ENCODE measurements around the gene ELL.

Gene ELL

DNA sequence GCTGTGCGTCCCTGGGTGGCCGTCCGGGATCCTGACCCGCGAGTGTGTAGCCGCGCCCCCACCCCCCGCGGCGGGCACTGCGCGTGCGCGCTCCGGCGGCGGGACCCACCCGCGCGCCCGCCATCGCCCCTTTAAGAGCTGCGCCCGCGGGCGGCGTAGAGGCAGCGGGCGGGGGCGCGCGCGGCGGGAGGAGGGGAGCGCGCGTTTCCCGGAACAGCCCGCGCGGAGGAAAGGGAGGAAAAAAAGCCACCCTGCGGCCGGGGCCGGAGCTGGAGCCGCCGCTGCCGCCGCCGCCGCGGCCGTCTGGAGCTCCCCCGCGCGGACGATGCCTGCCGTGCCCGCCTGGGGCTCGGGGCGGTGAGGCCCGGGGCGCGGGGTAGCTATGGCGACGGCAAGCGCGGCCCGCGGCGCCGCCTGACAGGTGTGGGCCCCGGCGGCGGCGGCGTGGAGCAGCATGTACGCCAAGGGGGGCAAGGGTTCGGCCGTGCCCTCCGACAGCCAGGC, 102.6 kb downstream of the ELL start, which contains the start of gene SSBP4:
SSBP4 (plus strand) TSS at position 204 of the 504 bp plus-strand sequence; CDS start at position 455, 251 bp downstream.
- DNase-seq (ENCODE audit: low spot score), result peak; percentile 97

DNA sequence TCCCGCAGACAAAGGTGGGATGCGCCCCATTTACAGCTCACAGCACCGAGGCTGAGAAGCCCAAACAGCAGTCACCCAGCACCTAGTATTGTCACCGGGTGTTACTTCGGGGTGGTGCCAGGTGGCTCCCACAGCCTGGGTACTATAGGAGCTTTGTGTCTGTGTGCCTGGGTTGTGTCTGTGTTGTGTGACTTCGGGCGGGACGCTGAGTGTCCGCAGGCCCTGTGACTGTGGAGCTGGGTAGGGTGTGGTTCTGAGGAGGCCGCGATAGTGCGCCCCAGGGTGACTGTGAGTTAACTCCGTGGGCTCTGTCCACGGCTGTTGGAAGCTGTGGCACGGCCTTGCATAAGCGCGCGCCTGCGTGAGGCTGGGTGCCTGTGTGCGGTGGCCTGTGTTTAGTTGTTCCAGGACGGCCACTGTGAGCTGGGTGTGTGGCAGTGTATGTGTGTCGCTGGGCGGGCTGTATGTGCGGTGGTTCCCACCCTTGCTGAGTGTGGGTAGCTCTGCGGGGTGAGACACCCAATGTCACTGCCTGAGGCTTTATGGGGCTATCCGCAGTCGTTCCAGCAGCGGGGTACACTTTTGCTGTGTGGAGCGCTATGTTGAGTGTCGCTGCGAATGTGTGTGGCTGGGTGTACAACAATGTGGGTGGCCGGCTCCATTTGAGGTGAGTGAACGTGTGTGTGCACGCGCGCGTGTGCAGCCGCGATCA, 103.2 kb downstream of the ELL start:
- DNase-seq (ENCODE audit: low spot score), result peak; percentile 45

More for the DNA sequence above, 102.6 kb downstream of the ELL start, which contains the start of gene SSBP4:
- TF ChIP-seq, protein P1, sequence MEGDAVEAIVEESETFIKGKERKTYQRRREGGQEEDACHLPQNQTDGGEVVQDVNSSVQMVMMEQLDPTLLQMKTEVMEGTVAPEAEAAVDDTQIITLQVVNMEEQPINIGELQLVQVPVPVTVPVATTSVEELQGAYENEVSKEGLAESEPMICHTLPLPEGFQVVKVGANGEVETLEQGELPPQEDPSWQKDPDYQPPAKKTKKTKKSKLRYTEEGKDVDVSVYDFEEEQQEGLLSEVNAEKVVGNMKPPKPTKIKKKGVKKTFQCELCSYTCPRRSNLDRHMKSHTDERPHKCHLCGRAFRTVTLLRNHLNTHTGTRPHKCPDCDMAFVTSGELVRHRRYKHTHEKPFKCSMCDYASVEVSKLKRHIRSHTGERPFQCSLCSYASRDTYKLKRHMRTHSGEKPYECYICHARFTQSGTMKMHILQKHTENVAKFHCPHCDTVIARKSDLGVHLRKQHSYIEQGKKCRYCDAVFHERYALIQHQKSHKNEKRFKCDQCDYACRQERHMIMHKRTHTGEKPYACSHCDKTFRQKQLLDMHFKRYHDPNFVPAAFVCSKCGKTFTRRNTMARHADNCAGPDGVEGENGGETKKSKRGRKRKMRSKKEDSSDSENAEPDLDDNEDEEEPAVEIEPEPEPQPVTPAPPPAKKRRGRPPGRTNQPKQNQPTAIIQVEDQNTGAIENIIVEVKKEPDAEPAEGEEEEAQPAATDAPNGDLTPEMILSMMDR (IDR thresholded peaks at IDR 0.05; ENCODE audit: extremely low read depth, missing control alignments), result peak; percentile 36

DNA sequence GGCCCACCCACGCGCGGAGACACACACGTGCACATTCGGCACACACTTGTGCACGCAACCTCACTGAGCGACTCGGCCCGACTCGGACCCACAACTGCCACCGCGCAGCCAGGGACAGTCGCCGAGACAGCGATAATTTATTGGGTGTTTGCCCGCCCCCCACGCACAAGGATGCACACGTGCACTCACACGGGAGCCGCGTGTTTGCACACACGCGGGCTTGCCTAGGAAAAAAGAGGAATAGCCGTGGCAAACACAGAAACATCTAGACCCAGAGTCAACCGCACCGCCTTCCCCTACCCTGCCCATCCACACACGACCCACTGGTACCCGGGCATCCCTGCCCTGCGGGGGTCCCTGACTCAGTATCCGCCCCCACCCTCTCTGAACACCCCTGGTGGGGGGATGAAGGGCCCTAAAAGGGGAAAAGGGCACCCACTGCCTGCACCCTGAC, 103.8 kb downstream of the ELL start:
- no peak for DNase-seq (ENCODE audit: low spot score)
- TF ChIP-seq, protein P1 (IDR thresholded peaks at IDR 0.05; ENCODE audit: extremely low read depth, missing control alignments), result no peak

More for the DNA sequence above, 103.2 kb downstream of the ELL start:
- TF ChIP-seq, protein P1 (IDR thresholded peaks at IDR 0.05; ENCODE audit: extremely low read depth, missing control alignments), result no peak

DNA sequence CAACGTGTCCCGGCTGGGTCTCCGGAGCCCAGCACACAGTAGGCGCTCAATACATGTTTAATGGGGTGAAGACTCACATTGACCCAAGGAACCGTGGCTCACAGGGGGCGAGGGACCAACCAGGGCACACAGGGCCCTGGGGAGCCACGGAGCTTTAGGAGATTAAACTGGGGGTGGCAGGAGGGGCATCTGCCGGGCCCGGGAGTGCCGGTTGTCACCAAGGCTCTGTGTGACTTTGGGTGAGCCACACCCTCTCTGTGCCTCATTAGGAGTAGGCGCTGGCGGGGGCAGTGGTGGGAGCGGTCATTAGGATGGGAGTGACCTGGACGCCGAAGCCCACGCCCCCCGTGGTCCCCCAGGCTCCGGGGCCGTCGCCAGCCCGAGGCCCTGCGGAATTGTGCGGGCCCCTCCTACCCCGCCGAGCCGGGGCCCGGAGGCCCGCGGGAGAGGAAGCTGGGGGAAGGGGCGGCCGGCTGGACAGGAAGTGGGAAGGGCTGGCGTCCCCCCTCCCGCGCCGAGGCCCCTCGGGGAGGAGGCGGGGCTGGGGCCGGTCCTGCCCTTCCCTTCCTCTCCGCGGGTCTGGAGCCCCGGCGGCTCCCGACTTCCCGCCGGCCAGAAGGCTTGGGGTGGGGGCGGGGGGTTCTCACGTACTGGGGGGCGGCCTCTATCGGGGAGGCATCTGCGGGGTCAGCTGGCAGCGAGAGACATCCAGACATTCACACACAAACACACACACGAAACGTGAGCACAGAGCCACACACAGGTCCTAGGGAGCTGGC, 104.4 kb downstream of the ELL start:
- DNase-seq (ENCODE audit: low spot score), result peak; percentile 83

DNA sequence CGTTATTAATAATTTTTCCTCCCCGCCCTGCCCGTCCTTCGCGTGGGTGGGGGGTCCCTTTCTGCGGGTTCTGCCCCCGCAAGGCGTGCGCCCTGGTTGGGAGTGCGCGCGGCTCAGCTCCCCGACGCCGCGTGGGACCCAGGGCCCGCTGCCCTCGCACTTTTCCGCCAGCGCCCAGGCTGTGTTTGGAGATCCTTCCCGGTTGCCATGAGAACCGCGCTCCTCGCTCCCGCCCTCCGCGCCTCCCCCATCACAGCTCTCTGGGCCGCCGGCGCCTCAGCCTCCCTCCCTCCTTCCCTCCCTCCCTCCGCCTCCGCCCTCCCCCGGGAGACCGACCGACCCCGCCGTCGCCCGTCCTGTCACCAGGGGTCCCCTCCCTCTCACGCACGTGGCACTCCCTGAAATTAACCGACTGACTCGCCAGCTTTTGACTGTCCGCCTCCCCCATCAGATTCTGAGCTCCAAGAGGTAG, 105.1 kb downstream of the ELL start:
- TF ChIP-seq, protein P1 (IDR thresholded peaks at IDR 0.05; ENCODE audit: extremely low read depth, missing control alignments), result no peak
- DNase-seq (ENCODE audit: low spot score), result peak; percentile 86

More for the DNA sequence above, 104.4 kb downstream of the ELL start:
- TF ChIP-seq, protein P1 (IDR thresholded peaks at IDR 0.05; ENCODE audit: extremely low read depth, missing control alignments), result no peak

DNA sequence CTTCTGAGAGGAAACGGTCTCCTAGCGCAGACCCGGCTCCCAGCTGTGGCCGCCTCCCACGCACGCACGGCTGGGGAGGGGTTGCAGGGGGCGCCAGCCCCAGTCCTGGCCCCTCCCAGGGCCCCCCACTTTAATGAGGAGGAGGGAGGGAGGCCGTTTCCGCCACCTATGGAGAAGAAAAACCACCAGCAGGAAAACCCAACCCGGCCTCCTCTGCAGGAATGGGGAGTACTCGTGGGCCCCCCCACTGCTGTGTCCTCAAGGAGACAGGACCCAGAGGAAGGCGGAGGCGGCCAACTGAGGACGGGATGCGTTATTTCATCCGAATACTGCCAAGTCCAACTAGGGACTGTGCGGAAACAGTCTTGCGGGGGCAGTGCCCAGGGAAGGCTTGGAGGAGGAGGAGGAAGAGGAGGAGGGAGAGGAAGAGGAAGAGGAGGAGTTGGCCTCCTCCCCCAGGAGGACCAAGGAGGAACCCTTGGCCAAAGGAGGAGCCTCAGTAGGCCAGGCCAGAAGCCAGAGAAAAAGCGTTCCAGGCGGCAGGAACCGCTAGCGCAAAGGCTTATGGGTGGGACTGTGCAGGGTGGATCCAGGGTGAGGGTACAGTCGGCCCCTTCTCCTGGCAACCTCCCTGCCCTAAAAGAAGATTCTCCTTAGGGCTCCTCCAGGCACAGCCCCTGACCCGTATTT, 106.5 kb downstream of the ELL start:
- TF ChIP-seq, protein P1 (IDR thresholded peaks at IDR 0.05; ENCODE audit: extremely low read depth, missing control alignments), result no peak
- no peak for DNase-seq (ENCODE audit: low spot score)

Measured in GM20000 (cell line).